Muscle of leg (tissue), 9 donors: ENCODE data around the gene TMEM63C. TPM values are rescaled to one million over a fixed set of nuclear protein-coding genes. Genes with fewer than 3 reads are reported as not detected.

Experiments used
- polyA plus RNA-seq, 8 donors: library from polyadenylated mRNA; unstranded; fragments of 120-200 nt; gene quantifications; one replicate each; pipeline versions ENCODE4 v1.2.1 to v1.2.3, GENCODE V29; 2013; ENCODE audit warnings: inconsistent platforms in 1 of 8, low replicate concordance in 1 of 8; ENCODE audit not compliant: insufficient read length in 8 of 8, insufficient read depth in 1 of 8
- total RNA-seq: library from RNA; stranded (reverse); fragments of 120-200 nt; gene quantifications from one replicate; pipeline ENCODE4 v1.2.4, GENCODE V29; 2013

Gene TMEM63C
- total and polyA plus RNA-seq, 9 donors, result 0.71 to 5.2 (median 2.3) TPM

Other genes starting within 250 kb of the TMEM63C start
- gene IRF2BPL, start 153.1 kb upstream of the TMEM63C start, total RNA-seq, result 16.8 TPM
- gene IRF2BPL, start 153.1 kb upstream of the TMEM63C start, polyA plus RNA-seq, result 10 to 100 TPM; 20.3 to 30.4 (median 25.2) TPM
- gene CIPC, start 83.5 kb upstream of the TMEM63C start, total RNA-seq, result 18.9 TPM
- gene CIPC, start 83.5 kb upstream of the TMEM63C start, polyA plus RNA-seq, result 10 to 100 TPM; 13.0 to 18.7 (median 15.7) TPM
- gene ZDHHC22, start 40.0 kb upstream of the TMEM63C start, total RNA-seq, result 0.09 TPM
- gene ZDHHC22, start 40.0 kb upstream of the TMEM63C start, polyA plus RNA-seq, result under 1 TPM; 0.31 to 0.61 (median 0.46) TPM
- gene NGB, start 89.4 kb downstream of the TMEM63C start, total RNA-seq, result not detected
- under 1 TPM in 1 of 8 donors, not detected in 7; 0.17 TPM for gene NGB, start 89.4 kb downstream of the TMEM63C start, polyA plus RNA-seq
- 11.7 TPM for gene POMT2, start 139.1 kb downstream of the TMEM63C start, total RNA-seq
- gene POMT2, start 139.1 kb downstream of the TMEM63C start, polyA plus RNA-seq, result 10 to 100 TPM; 15.8 to 25.9 (median 24.4) TPM
- gene GSTZ1, start 139.2 kb downstream of the TMEM63C start, total RNA-seq, result 22.6 TPM
- gene GSTZ1, start 139.2 kb downstream of the TMEM63C start, polyA plus RNA-seq, result 10 to 100 TPM; 20.7 to 28.0 (median 25.1) TPM
- gene TMED8, start 195.3 kb downstream of the TMEM63C start, total RNA-seq, result 4.5 TPM
- 1 to 10 TPM; 4.4 to 8.2 (median 5.6) TPM for gene TMED8, start 195.3 kb downstream of the TMEM63C start, polyA plus RNA-seq
- gene SAMD15, start 195.6 kb downstream of the TMEM63C start, total RNA-seq, result 0.44 TPM
- gene SAMD15, start 195.6 kb downstream of the TMEM63C start, polyA plus RNA-seq, result 1 to 10 TPM in 1 of 8 donors, under 1 TPM in 7; 0.17 to 1.1 (median 0.38) TPM
- gene NOXRED1, start 241.7 kb downstream of the TMEM63C start, total RNA-seq, result 0.13 TPM
- gene NOXRED1, start 241.7 kb downstream of the TMEM63C start, polyA plus RNA-seq, result under 1 TPM; 0.06 to 0.43 (median 0.24) TPM